ENCODE data around the gene AZI2. TPM values are rescaled to one million over a fixed set of nuclear protein-coding genes. Genes with fewer than 3 reads are reported as not detected.

The AZI2 gene
- total and polyA plus RNA-seq, 3 donors from 2014 or later, result 46.6 to 56.9 (median 53.8) TPM

GRCh38 chr3:28295898-28296490 is 52.6 kb downstream of the AZI2 start:
- Histone ChIP-seq H3K9me3 (no peaks in the 10 kb centered on the region), H3K27me3 (no peaks in the 10 kb centered on the region), H3K4me1 (no peaks in the 10 kb centered on the region), H3K27ac (no peak overlapping the region), H3K4me3 (no peak overlapping the region), H3K36me3 (ENCODE audit: low read depth, missing control alignments) (no peaks in the 10 kb centered on the region)
- TF ChIP-seq CTCF (IDR thresholded peaks at IDR 0.05) (no peak), POLR2A (IDR thresholded peaks at IDR 0.05) (no peak)
- intact Hi-C loops (cut with DNase I; ENCODE audit: low total_unique reads), result no loop called here
- DNase-seq, result no peak

- H3K36me3 ChIP-seq (ENCODE audit: low read depth, missing control alignments), result no peaks in the 10 kb centered on the region
- H3K27ac ChIP-seq, result no peak overlapping the region
- intact Hi-C loops (cut with DNase I; ENCODE audit: low total_unique reads), result no loop called here
- TF ChIP-seq CTCF (IDR thresholded peaks at IDR 0.05), result no peak
- TF ChIP-seq POLR2A (IDR thresholded peaks at IDR 0.05), result no peak
- no peak for DNase-seq
- no peaks in the 10 kb centered on the region for H3K9me3 ChIP-seq
- H3K4me3 ChIP-seq, result no peak overlapping the region
- no peaks in the 10 kb centered on the region for H3K27me3 ChIP-seq
- WGBS, 2 donors, result 83 to 90% methylated on average over 7 of the region's 7 CpGs
- no peaks in the 10 kb centered on the region for H3K4me1 ChIP-seq
These were observed 53.8 kb downstream of the AZI2 start for GRCh38 chr3:28294667-28295413.

- TF ChIP-seq POLR2A (IDR thresholded peaks at IDR 0.05) (no peak), CTCF (IDR thresholded peaks at IDR 0.05) (no peak)
- Histone ChIP-seq H3K9me3 (no peaks in the 10 kb centered on the region), H3K4me1 (no peaks in the 10 kb centered on the region), H3K27ac (no peak overlapping the region), H3K4me3 (no peak overlapping the region), H3K36me3 (ENCODE audit: low read depth, missing control alignments) (no peaks in the 10 kb centered on the region), H3K27me3 (no peaks in the 10 kb centered on the region)
- DNase-seq, result no peak
- WGBS, 2 donors, result 89 to 91% methylated on average over 4 of the region's 4 CpGs
- intact Hi-C loops (cut with DNase I; ENCODE audit: low total_unique reads), result no loop called here
These were observed 56.0 kb downstream of the AZI2 start for GRCh38 chr3:28292622-28293021.

- intact Hi-C loops (cut with DNase I; ENCODE audit: low total_unique reads), result no loop called here
- Histone ChIP-seq H3K27ac (no peak overlapping the region), H3K4me1 (no peaks in the 10 kb centered on the region), H3K9me3 (no peaks in the 10 kb centered on the region), H3K4me3 (no peak overlapping the region), H3K27me3 (no peaks in the 10 kb centered on the region), H3K36me3 (ENCODE audit: low read depth, missing control alignments) (no peaks in the 10 kb centered on the region)
- no peak for TF ChIP-seq POLR2A (IDR thresholded peaks at IDR 0.05)
- no peak for TF ChIP-seq CTCF (IDR thresholded peaks at IDR 0.05)
- DNase-seq, result no peak
These were observed 57.0 kb downstream of the AZI2 start for GRCh38 chr3:28291577-28291976.

GRCh38 chr3:28290863-28291300 is 57.7 kb downstream of the AZI2 start:
- no peaks in the 10 kb centered on the region for H3K36me3 ChIP-seq (ENCODE audit: low read depth, missing control alignments)
- no peak overlapping the region for H3K27ac ChIP-seq
- H3K4me3 ChIP-seq, result no peak overlapping the region
- TF ChIP-seq POLR2A (IDR thresholded peaks at IDR 0.05) (no peak), CTCF (IDR thresholded peaks at IDR 0.05) (no peak)
- no peak for DNase-seq
- 95 to 100% methylated on average over 1 of the region's 1 CpG for WGBS, 2 donors
- intact Hi-C loops (cut with DNase I; ENCODE audit: low total_unique reads), result no loop called here
- no peaks in the 10 kb centered on the region for H3K9me3 ChIP-seq
- H3K27me3 ChIP-seq, result no peaks in the 10 kb centered on the region
- H3K4me1 ChIP-seq, result peaks cover 4% of the 10 kb centered on the region

All from testis (tissue), 3 donors.